Fibroblast of lung (primary cell): ENCODE results near the gene YWHAH. TPM values are rescaled to one million over a fixed set of nuclear protein-coding genes. Genes with fewer than 3 reads are reported as not detected.
A peak's percentile ranks its signal among the peaks of the same experiment; 100 is the strongest.

Source experiments
- DNase-seq, 2 donors: peaks; one replicate each; pipeline versions ENCODE4 v3.0.0 to v3.0.0-alpha.2; 2010; ENCODE audit warnings: low read depth in 2 of 2
- H2AFZ ChIP-seq: 2 replicates; pipeline ENCODE4 v1.5.1; 2012; ENCODE audit warnings: low read length, control low read depth, inconsistent platforms
- H3K27ac ChIP-seq: 2 replicates; pipeline ENCODE4 v1.5.1; 2011; ENCODE audit warnings: low read length, control low read depth; ENCODE audit not compliant: insufficient read depth
- H3K27me3 ChIP-seq: 2 replicates; pipeline ENCODE4 v1.5.1; 2011; ENCODE audit warnings: mild to moderate bottlenecking, low read length; ENCODE audit not compliant: control insufficient read depth, insufficient read depth
- H3K36me3 ChIP-seq: 2 replicates; pipeline ENCODE4 v1.5.1; 2011; ENCODE audit warnings: low read length; ENCODE audit not compliant: control insufficient read depth, insufficient read depth
- H3K4me1 ChIP-seq: 2 replicates; pipeline ENCODE4 v1.5.1; 2011; ENCODE audit warnings: low read length; ENCODE audit not compliant: control insufficient read depth, insufficient read depth; ENCODE audit errors: extremely low read depth
- H3K4me2 ChIP-seq: 2 replicates; pipeline ENCODE4 v1.5.1; 2011; ENCODE audit warnings: low read length, control low read depth; ENCODE audit not compliant: insufficient read depth; ENCODE audit errors: extremely low read depth
- H3K4me3 ChIP-seq, 4 experiments: fragments of 200-600 bp in 1 of 4; sonication (generic) in 1 of 4; replicated peaks in 1 of 4; 2 replicates each; pipeline ENCODE4 v1.5.1; 2011 to 2016; ENCODE audit warnings: low read length in 4 of 4, low read depth in 3 of 4, mild to moderate bottlenecking in 3 of 4, control low read depth in 2 of 4, inconsistent platforms in 1 of 4, mixed read lengths in 1 of 4; ENCODE audit not compliant: insufficient read depth in 1 of 4; ENCODE audit errors: control extremely low read depth in 1 of 4
- H3K79me2 ChIP-seq: 2 replicates; pipeline ENCODE4 v1.5.1; 2012; ENCODE audit warnings: mild to moderate bottlenecking, low read length, inconsistent platforms; ENCODE audit not compliant: control insufficient read depth, insufficient read depth
- H3K9ac ChIP-seq: 2 replicates; pipeline ENCODE4 v1.5.1; 2011; ENCODE audit warnings: mild to moderate bottlenecking, low read length, control low read depth; ENCODE audit not compliant: insufficient read depth
- H3K9me3 ChIP-seq: 2 replicates; pipeline ENCODE4 v1.5.1; 2012; ENCODE audit warnings: low read depth, low read length; ENCODE audit not compliant: control insufficient read depth, insufficient read depth
- H4K20me1 ChIP-seq: 2 replicates; pipeline ENCODE4 v1.5.1; 2011; ENCODE audit warnings: low read length; ENCODE audit not compliant: control insufficient read depth, insufficient read depth; ENCODE audit errors: extremely low read depth
- CTCF ChIP-seq, 2 donors: IDR thresholded peaks in 1 of 2; conservative IDR thresholded peaks in 1 of 2; 1 replicate in 1 of 2; 2 replicates in 1 of 2; pipeline ENCODE4 v1.5.1; 2011 to 2012; ENCODE audit warnings: low read length in 2 of 2, control low read depth in 1 of 2, inconsistent platforms in 1 of 2, low read depth in 1 of 2, mild to moderate bottlenecking in 1 of 2
- EZH2 ChIP-seq: IDR thresholded peaks from 2 replicates; pipeline ENCODE4 v1.5.1; 2012; ENCODE audit warnings: low read length, control low read depth, mild to moderate bottlenecking; ENCODE audit errors: missing control alignments
- polyA plus RNA-seq, 2 donors: library from polyadenylated mRNA; depleted of rRNA in 1 of 2; stranded (reverse) in 1 of 2; unstranded in 1 of 2; fragments of >200 nt; gene quantifications; 2 replicates each; pipeline ENCODE4 v1.2.1, GENCODE V29; 2011 to 2012; ENCODE audit warnings: missing spikeins in 1 of 2
- total RNA-seq: library from RNA; depleted of rRNA; stranded (reverse); fragments of >200 nt; gene quantifications from 2 replicates; pipeline ENCODE4 v1.2.1, GENCODE V29; 2014

Gene YWHAH
- total and polyA plus RNA-seq, 2 donors (not counting 1 experiment from before 2014, with no cell fraction given) = 77.5 to 250 TPM

DNA sequence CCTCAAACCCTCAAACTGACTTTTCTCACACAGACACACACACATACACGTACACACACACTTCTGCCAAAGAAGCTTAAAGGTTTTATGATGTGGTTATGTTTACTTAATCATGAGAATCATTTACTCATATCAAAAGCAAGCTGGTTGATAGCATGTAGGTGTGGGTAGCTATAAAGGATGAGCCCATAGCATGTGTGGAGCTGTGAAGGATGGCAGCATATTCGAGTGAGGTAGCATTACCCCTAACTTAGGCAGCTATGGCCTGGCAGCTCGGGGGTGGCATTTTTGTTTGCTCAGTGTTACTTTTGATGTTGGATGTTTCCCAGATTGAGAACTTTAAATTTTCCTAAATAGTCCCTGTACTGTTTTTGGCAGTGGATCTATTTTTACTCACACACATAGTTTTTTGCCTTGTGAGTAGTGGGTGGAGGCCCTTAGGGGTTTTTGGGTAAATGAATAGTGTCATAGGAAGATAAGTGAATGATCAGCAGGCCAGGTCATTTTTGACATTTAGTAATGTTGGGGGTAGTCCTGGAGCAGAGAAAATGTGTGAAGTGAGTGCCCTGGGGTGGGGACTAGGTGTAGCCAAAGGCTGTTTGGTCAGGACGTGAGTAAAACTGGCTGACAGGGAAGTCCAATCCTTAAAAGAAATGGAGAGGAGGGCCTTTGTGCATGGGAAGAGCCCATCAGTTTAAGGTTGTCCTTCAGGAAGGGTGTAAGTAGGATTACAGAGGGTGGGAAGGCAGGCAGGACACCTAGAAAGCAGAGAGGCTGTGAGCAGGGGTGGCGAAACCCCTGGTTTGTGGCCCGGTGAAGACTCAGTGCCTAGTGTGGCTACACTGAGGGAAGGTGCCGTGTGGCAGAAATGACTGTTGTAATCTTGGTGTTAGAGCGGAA, 7.1 kb downstream of the YWHAH start:
- no peak overlapping the region for H2AFZ ChIP-seq
- peaks cover 31% of the 10 kb centered on the region for H3K4me1 ChIP-seq
- no peak for DNase-seq
- H3K9me3 ChIP-seq = no peaks in the 10 kb centered on the region
- H3K27me3 ChIP-seq = no peaks in the 10 kb centered on the region
- H3K4me3 ChIP-seq = no peak overlapping the region
- peaks cover 3% of the 10 kb centered on the region for H3K36me3 ChIP-seq
- peak overlapping the region; percentile 68 for H3K27ac ChIP-seq
- H4K20me1 ChIP-seq = peaks cover 4% of the 10 kb centered on the region
- peak overlapping the region; percentile 7 for H3K4me2 ChIP-seq
- no peak for TF ChIP-seq CTCF (conservative IDR thresholded peaks at IDR 0.05 in 1 of 2, IDR thresholded peaks at IDR 0.05 in 1 of 2; ENCODE audit: low read depth in 1 of 2, low read length in 2 of 2)
- no peak for TF ChIP-seq EZH2
- no peak overlapping the region for H3K9ac ChIP-seq
- H3K79me2 ChIP-seq = peaks cover 89% of the 10 kb centered on the region

DNA sequence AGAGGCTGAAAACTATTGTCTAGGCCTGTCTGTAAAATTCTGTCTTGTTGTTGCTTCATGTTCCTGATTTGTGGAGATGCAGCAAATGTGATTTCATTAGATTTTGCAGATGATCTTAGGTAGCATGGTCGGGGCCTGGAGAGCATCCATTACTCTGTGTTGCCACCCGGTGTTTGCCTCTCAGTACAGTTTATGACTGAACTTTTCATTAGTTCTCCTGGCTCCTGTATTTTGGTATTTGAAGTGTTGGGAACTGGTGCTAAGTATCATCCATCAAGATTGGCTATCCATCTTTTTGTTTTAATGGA, 7.7 kb downstream of the YWHAH start:
- H3K9me3 ChIP-seq = no peaks in the 10 kb centered on the region
- no peak overlapping the region for H3K9ac ChIP-seq
- peaks cover 5% of the 10 kb centered on the region for H3K36me3 ChIP-seq
- H3K4me1 ChIP-seq = peaks cover 30% of the 10 kb centered on the region
- H3K4me2 ChIP-seq = peak overlapping the region; percentile 7
- peak overlapping the region; percentile 68 for H3K27ac ChIP-seq
- no peak overlapping the region for H2AFZ ChIP-seq
- H3K79me2 ChIP-seq = peaks cover 86% of the 10 kb centered on the region
- H4K20me1 ChIP-seq = peaks cover 4% of the 10 kb centered on the region
- no peak overlapping the region for H3K4me3 ChIP-seq
- peak in 1 of 2 donors; percentile 21 for DNase-seq
- TF ChIP-seq CTCF (conservative IDR thresholded peaks at IDR 0.05 in 1 of 2, IDR thresholded peaks at IDR 0.05 in 1 of 2; ENCODE audit: low read depth in 1 of 2, low read length in 2 of 2) = no peak
- no peaks in the 10 kb centered on the region for H3K27me3 ChIP-seq

GRCh38 chr22:31952472-31952871, 8.1 kb downstream of the YWHAH start:
- H3K9ac ChIP-seq = no peak overlapping the region

More at GRCh38 chr22:31952472-31952871, 8.1 kb downstream of the YWHAH start:
- Histone ChIP-seq H3K27ac (peak overlapping the region; percentile 68), H2AFZ (no peak overlapping the region), H3K9me3 (no peaks in the 10 kb centered on the region), H3K79me2 (peaks cover 84% of the 10 kb centered on the region), H3K4me3 (no peak overlapping the region), H3K27me3 (no peaks in the 10 kb centered on the region), H3K4me1 (peaks cover 29% of the 10 kb centered on the region), H3K4me2 (peak overlapping the region; percentile 56), H4K20me1 (peaks cover 2% of the 10 kb centered on the region), H3K36me3 (peaks cover 5% of the 10 kb centered on the region)
- TF ChIP-seq EZH2 (no peak), CTCF (conservative IDR thresholded peaks at IDR 0.05 in 1 of 2, IDR thresholded peaks at IDR 0.05 in 1 of 2; ENCODE audit: low read depth in 1 of 2, low read length in 2 of 2) (no peak)
- DNase-seq = peak; percentile 92 to 94
